ENCODE measurements around the gene PTGDS. TPM values are rescaled to one million over a fixed set of nuclear protein-coding genes. Genes with fewer than 3 reads are reported as not detected.

The PTGDS gene
- total and polyA plus RNA-seq, 9 of the 15 experiments (the other 6 are each of a cell fraction or from before 2014, with no cell fraction given), result 0.46 to 7.1 (median 2.0) TPM

GRCh38 chr9:136962163-136962562 is 15.1 kb upstream of the PTGDS start:
- FAIRE-seq, result no peak
- CTCF ChIA-PET (ENCODE audit: low intra/inter-chr PET ratio), result no interaction called here

More at GRCh38 chr9:136962163-136962562, 15.1 kb upstream of the PTGDS start:
- Histone ChIP-seq H3K4me3 (no peak overlapping the region), H2AFZ (ENCODE audit: low read depth, low read length) (no peak overlapping the region), H3K36me3 (ENCODE audit: control insufficient read depth, insufficient read depth, low read length) (no peaks in the 10 kb centered on the region), H4K20me1 (replicated peaks; ENCODE audit: control insufficient read depth, insufficient read depth, low read length) (no peaks in the 10 kb centered on the region), H3K79me2 (ENCODE audit: control insufficient read depth, insufficient read depth, low read length) (no peaks in the 10 kb centered on the region), H3K9me3 (replicated peaks; ENCODE audit: control insufficient read depth, insufficient read depth, low read depth, low read length) (no peaks in the 10 kb centered on the region), H3K27ac (ENCODE audit: extremely low read depth, low read depth, low read length) (no peak overlapping the region), H3K4me1 (replicated peaks in 1 of 2; ENCODE audit: control insufficient read depth in 2 of 2, insufficient read depth in 2 of 2, low read length in 2 of 2) (peaks cover 26 to 77% of the 10 kb centered on the region in 2 experiments; a peak in 4 of 5 replicates), H3K9me1 (ENCODE audit: control insufficient read depth, insufficient read depth, low read length) (no peaks in the 10 kb centered on the region), H3K27me3 (ENCODE audit: control insufficient read depth in 2 of 2, insufficient read depth in 2 of 2, low read length in 2 of 2) (no peaks in the 10 kb centered on the region), H3K9ac (ENCODE audit: insufficient read depth in 1 of 2, low read depth in 2 of 2, low read length in 2 of 2) (peak overlapping the region in 1 of 2 experiments; percentile 66; a peak in 1 of 4 replicates), H3K4me2 (ENCODE audit: insufficient read depth, low read length) (no peak overlapping the region)
- intact Hi-C loops (cut with micrococcal nuclease) (no loop called here), in situ Hi-C loops (cut with MboI) (no loop called here)
- BruUV-seq (replicated peaks), result no TSS peak
- TF ChIP-seq RBM14 (IDR thresholded peaks at IDR 0.05; ENCODE audit: borderline replicate concordance, insufficient read depth, low read depth, low read length), result no peak
- no peak for TF ChIP-seq SNRNP70 (optimal IDR thresholded peaks at IDR 0.05; ENCODE audit: low read depth, low read length)
- TF ChIP-seq ZC3H8 (IDR thresholded peaks at IDR 0.05), result no peak
- peak; percentile 74 for TF ChIP-seq MGA (IDR thresholded peaks at IDR 0.05)
- peak; percentile 74 for TF ChIP-seq L3MBTL2 (IDR thresholded peaks at IDR 0.05)
- TF ChIP-seq CTCF (IDR thresholded peaks at IDR 0.05 in 2 of 3, conservative IDR thresholded peaks at IDR 0.05 in 1 of 3; ENCODE audit: insufficient read depth in 2 of 3, low read depth in 1 of 3, low read length in 3 of 3), result peak in 1 of 3 experiments; percentile 9; a peak in 1 of 6 replicates
- POLR2A ChIA-PET, result interaction anchor here (0.6 to 0.7 kb wide), 2 partner anchors 38 to 64 kb away, joined by 3 read pairs; no protein-coding TSS in a partner anchor
- ATAC-seq (no peak), DNase-seq (ENCODE audit: extremely low read depth in 1 of 4, low spot score in 3 of 4) (no peak)
- WGBS (ENCODE audit: insufficient coverage, low coverage, missing lambda C conversion rate), result 65% methylated on average over 9 of the region's 9 CpGs
